Caco-2 (cell line): ENCODE data around the gene ACER3. TPM values are rescaled to one million over a fixed set of nuclear protein-coding genes. Genes with fewer than 3 reads are reported as not detected.
"Not testable (repeated sequence)": the region's sequence is repeated elsewhere in the genome, so short reads cannot be mapped to it uniquely, and the experiment has no call there.

Source experiments
- BruUV-seq: library from RNA; stranded (reverse); fragments of 400-500 nt; replicated peaks from 2 replicates; lab custom pipeline; 2021; lab: Mats Ljungman, UMichigan
- CTCF ChIA-PET: fragments of 300-600 bp; sonication (Branson Sonifier 250); formaldehyde crosslinking; loops from one replicate; lab custom pipeline; 2022; ENCODE audit warnings: antibody characterized with exemption; lab: Charles Lee
- POLR2A ChIA-PET: fragments of 300-600 bp; sonication (Branson Sonifier 250); formaldehyde crosslinking; loops from one replicate; lab custom pipeline; 2022; ENCODE audit warnings: antibody characterized with exemption; lab: Charles Lee
- DNase-seq, 2 experiments: peaks; one replicate each; pipeline versions ENCODE4 v3.0.0 to v3.0.0-alpha.2; 2020 to 2022
- H3K27me3 ChIP-seq: replicated peaks from 2 replicates; pipeline ENCODE4 v1.6.0; 2011; ENCODE audit warnings: low read length; ENCODE audit not compliant: control insufficient read depth, insufficient read depth
- H3K36me3 ChIP-seq: 2 replicates; pipeline ENCODE4 v1.5.1; 2011; ENCODE audit warnings: low read length; ENCODE audit not compliant: control insufficient read depth, insufficient read depth
- H3K4me1 ChIP-seq: fragments of 250-450 bp; sonication (Bioruptor Pico); 2 replicates; pipeline ENCODE4 v1.5.1; 2020; ENCODE audit warnings: mild to moderate bottlenecking
- H3K4me3 ChIP-seq: 2 replicates; pipeline ENCODE4 v1.5.1; 2011; ENCODE audit warnings: low read depth, mild to moderate bottlenecking, control low read depth, low read length
- H3K9me3 ChIP-seq: fragments of 250-450 bp; sonication (Bioruptor Pico); 2 replicates; pipeline ENCODE4 v1.5.1; 2020; ENCODE audit warnings: mild to moderate bottlenecking, moderate library complexity
- H3K27ac Mint-ChIP-seq: one replicate; pipeline ENCODE4 v1.8.0; 2022; ENCODE audit warnings: mixed read lengths; ENCODE audit not compliant: unreplicated experiment
- H3K27me3 Mint-ChIP-seq: one replicate; pipeline ENCODE4 v1.8.0; 2022; ENCODE audit warnings: mixed read lengths; ENCODE audit not compliant: insufficient read depth, unreplicated experiment
- H3K36me3 Mint-ChIP-seq: one replicate; pipeline ENCODE4 v1.8.0; 2022; ENCODE audit warnings: mild to moderate bottlenecking, mixed read lengths; ENCODE audit not compliant: insufficient read depth, unreplicated experiment
- H3K4me1 Mint-ChIP-seq: one replicate; pipeline ENCODE4 v1.8.0; 2022; ENCODE audit warnings: low read depth, mixed read lengths; ENCODE audit not compliant: unreplicated experiment
- H3K4me3 Mint-ChIP-seq: one replicate; pipeline ENCODE4 v1.8.0; 2022; ENCODE audit warnings: mild to moderate bottlenecking, moderate library complexity, mixed read lengths; ENCODE audit not compliant: unreplicated experiment
- H3K9me3 Mint-ChIP-seq: one replicate; pipeline ENCODE4 v1.8.0; 2022; ENCODE audit warnings: mixed read lengths; ENCODE audit not compliant: unreplicated experiment
- intact Hi-C: fragments of 100-400 bp; cut with micrococcal nuclease; formaldehyde crosslinking; loops from one replicate; pipeline ENCODE4 v1.10.0; 2022; ENCODE audit not compliant: unreplicated experiment
- total RNA-seq: library from RNA; stranded (reverse); gene quantifications from 2 replicates; pipeline ENCODE4 v1.2.3, GENCODE V29; 2022
- TF ChIP-seq, protein P1 (sequence below), 2 experiments: fragments of 200-600 bp in 1 of 2; IDR thresholded peaks; 1 replicate in 1 of 2; 2 replicates in 1 of 2; pipeline versions ENCODE4 v1.5.1 to v1.8.0; 2011 to 2022; ENCODE audit warnings: antibody characterized with exemption in 1 of 2, control low read depth in 1 of 2, inconsistent platforms in 1 of 2, low read depth in 1 of 2, low read length in 1 of 2, mild to moderate bottlenecking in 1 of 2, moderate library complexity in 1 of 2; ENCODE audit not compliant: insufficient read depth in 1 of 2, severe bottlenecking in 1 of 2, unreplicated experiment in 1 of 2

ACER3 gene
- total RNA-seq, 1 experiment from 2014 or later = 37.5 TPM

- CTCF ChIA-PET = interaction anchor here (1.6 kb wide), 1 partner anchor 138 kb away, joined by 5 read pairs; no protein-coding TSS in a partner anchor
- H3K4me1 Mint-ChIP-seq = peaks cover 30% of the 10 kb centered on the region
- POLR2A ChIA-PET = no interaction called here
- intact Hi-C loops = loop anchor here (1.0 to 2.0 kb wide), 4 partner anchors 29 to 414 kb away; partner anchors contain the start of genes EMSY and TSKU
- Histone ChIP-seq H3K36me3 (no peaks in the 10 kb centered on the region), H3K27me3 (no peaks in the 10 kb centered on the region), H3K4me3 (no peak overlapping the region), H3K9me3 (no peaks in the 10 kb centered on the region), H3K4me1 (peaks cover 27% of the 10 kb centered on the region)
- H3K27ac Mint-ChIP-seq = no peak overlapping the region
- no peaks in the 10 kb centered on the region for H3K27me3 Mint-ChIP-seq
- peaks cover 5% of the 10 kb centered on the region for H3K36me3 Mint-ChIP-seq
- H3K4me3 Mint-ChIP-seq = peak overlapping the region; percentile 94
- TF ChIP-seq, protein P1, sequence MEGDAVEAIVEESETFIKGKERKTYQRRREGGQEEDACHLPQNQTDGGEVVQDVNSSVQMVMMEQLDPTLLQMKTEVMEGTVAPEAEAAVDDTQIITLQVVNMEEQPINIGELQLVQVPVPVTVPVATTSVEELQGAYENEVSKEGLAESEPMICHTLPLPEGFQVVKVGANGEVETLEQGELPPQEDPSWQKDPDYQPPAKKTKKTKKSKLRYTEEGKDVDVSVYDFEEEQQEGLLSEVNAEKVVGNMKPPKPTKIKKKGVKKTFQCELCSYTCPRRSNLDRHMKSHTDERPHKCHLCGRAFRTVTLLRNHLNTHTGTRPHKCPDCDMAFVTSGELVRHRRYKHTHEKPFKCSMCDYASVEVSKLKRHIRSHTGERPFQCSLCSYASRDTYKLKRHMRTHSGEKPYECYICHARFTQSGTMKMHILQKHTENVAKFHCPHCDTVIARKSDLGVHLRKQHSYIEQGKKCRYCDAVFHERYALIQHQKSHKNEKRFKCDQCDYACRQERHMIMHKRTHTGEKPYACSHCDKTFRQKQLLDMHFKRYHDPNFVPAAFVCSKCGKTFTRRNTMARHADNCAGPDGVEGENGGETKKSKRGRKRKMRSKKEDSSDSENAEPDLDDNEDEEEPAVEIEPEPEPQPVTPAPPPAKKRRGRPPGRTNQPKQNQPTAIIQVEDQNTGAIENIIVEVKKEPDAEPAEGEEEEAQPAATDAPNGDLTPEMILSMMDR (IDR thresholded peaks at IDR 0.05; ENCODE audit: insufficient read depth in 1 of 2, low read depth in 1 of 2, low read length in 1 of 2, severe bottlenecking in 1 of 2, unreplicated experiment in 1 of 2) = no peak
- no peaks in the 10 kb centered on the region for H3K9me3 Mint-ChIP-seq
- DNase-seq = no peak
- BruUV-seq = no TSS peak
Observed at GRCh38 chr11:76859708-76860227, 950 bp upstream of the ACER3 start.

DNA sequence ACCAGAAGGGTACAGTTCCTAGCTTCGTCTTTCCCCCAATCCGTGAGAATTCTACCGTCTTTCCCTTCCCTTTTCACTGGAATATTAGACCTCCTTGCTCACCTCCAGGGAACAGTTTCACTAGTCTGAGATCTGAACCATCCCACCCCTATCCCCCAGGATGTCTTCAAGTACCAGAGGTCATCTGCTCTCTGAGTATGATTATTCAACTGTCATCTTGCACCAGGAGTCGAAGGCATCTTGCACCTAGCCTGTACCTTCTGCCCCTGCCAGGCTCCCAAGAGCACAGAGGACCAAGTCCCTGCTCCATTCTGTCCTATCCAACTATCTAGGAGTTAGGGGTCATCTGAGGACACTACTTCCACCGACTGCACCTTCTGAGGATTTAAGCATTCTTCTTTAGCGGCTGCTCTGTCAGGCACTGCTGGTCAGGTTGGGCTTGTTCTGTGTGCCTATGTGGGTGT lies 804 bp downstream of the ACER3 start:
- TF ChIP-seq, protein P1 (IDR thresholded peaks at IDR 0.05; ENCODE audit: insufficient read depth in 1 of 2, low read depth in 1 of 2, low read length in 1 of 2, severe bottlenecking in 1 of 2, unreplicated experiment in 1 of 2) = no peak
- no peaks in the 10 kb centered on the region for H3K36me3 ChIP-seq
- peaks cover 27% of the 10 kb centered on the region for H3K4me1 ChIP-seq
- ChIA-PET POLR2A (interaction anchor here (0.6 kb wide), 2 partner anchors 599 to 1680 kb away, joined by 3 to 4 read pairs; no protein-coding TSS in a partner anchor), CTCF (interaction anchor here (1.0 kb wide), 1 partner anchor 57 kb away, joined by 3 read pairs; no protein-coding TSS in a partner anchor)
- intact Hi-C loops = loop anchor here (1.0 to 2.0 kb wide), 4 partner anchors 27 to 79 kb away; partner anchors contain the start of gene TSKU
- H3K4me3 Mint-ChIP-seq = peak overlapping the region; percentile 94
- no TSS peak for BruUV-seq
- H3K27me3 ChIP-seq = no peaks in the 10 kb centered on the region
- H3K4me1 Mint-ChIP-seq = peaks cover 35% of the 10 kb centered on the region
- H3K4me3 ChIP-seq = peak overlapping the region; percentile 73
- DNase-seq = peak in 1 of 2 experiments; percentile 37
- H3K9me3 Mint-ChIP-seq = no peaks in the 10 kb centered on the region
- H3K27ac Mint-ChIP-seq = peak overlapping the region; percentile 85
- no peaks in the 10 kb centered on the region for H3K9me3 ChIP-seq
- H3K36me3 Mint-ChIP-seq = peaks cover 21% of the 10 kb centered on the region
- H3K27me3 Mint-ChIP-seq = no peaks in the 10 kb centered on the region

DNA sequence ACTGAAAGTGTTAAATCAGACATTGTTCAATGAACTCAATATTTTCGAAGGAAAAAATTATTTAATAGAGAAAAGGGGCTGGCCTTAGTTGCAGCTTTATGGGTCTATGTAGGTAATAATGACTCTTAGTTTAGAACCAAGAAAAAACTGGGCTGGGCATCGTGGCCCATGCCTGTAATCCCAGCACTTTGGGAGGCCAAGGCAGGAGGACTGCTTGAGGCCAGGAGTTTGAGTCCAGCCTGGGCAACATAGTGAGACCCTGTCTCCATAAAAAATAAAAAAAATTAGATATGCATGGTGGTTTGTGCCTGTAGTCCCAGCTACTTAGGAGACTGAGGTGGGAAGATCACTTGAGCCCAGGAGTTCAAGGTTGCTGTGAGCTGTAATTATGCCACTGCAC lies 2.1 kb downstream of the ACER3 start:
- H3K9me3 Mint-ChIP-seq, H3K4me3 Mint-ChIP-seq, H3K27ac Mint-ChIP-seq, H3K36me3 ChIP-seq, H3K9me3 ChIP-seq, intact Hi-C loops, POLR2A ChIA-PET, H3K4me3 ChIP-seq, BruUV-seq, H3K27me3 ChIP-seq, H3K27me3 Mint-ChIP-seq, DNase-seq: not testable (repeated sequence)
- peaks cover 37% of the 10 kb centered on the region for H3K4me1 Mint-ChIP-seq
- H3K36me3 Mint-ChIP-seq = peaks cover 22% of the 10 kb centered on the region
- CTCF ChIA-PET = interaction anchor here (1.3 kb wide), 1 partner anchor 24 kb away, joined by 3 read pairs; no protein-coding TSS in a partner anchor
- H3K4me1 ChIP-seq = peaks cover 27% of the 10 kb centered on the region
